Activated naive CD8-positive, alpha-beta T cell treated with anti-CD3 and anti-CD28 coated beads, Interleukin-2, amount 50 U/mL, for 24 hours (primary cell): ENCODE results near the gene TGFA.

ENCODE experiments used
- ATAC-seq: fragments of 150-1000 bp; cut with Tn5 transposase; one replicate; pipeline ENCODE4 v1.10.0; 2021
- DNase-seq: peaks from one replicate; pipeline ENCODE4 v3.0.0; 2021
- H3K27ac Mint-ChIP-seq: one replicate; pipeline ENCODE4 v1.8.0; 2021; ENCODE audit warnings: mild to moderate bottlenecking, mixed read lengths
- H3K27me3 Mint-ChIP-seq: one replicate; pipeline ENCODE4 v1.8.0; 2021; ENCODE audit warnings: mixed read lengths
- H3K36me3 Mint-ChIP-seq: one replicate; pipeline ENCODE4 v1.8.0; 2021; ENCODE audit warnings: low read depth, mixed read lengths
- H3K4me1 Mint-ChIP-seq: one replicate; pipeline ENCODE4 v1.8.0; 2021; ENCODE audit warnings: mixed read lengths
- H3K4me3 Mint-ChIP-seq: one replicate; pipeline ENCODE4 v1.8.0; 2021; ENCODE audit warnings: mild to moderate bottlenecking, moderate library complexity, mixed read lengths
- H3K9me3 Mint-ChIP-seq: one replicate; pipeline ENCODE4 v1.8.0; 2021; ENCODE audit warnings: mixed read lengths

TGFA gene

GRCh38 chr2:70541481-70542020, 12.1 kb downstream of the TGFA start:
- no peaks in the 10 kb centered on the region for H3K36me3 Mint-ChIP-seq
- no peaks in the 10 kb centered on the region for H3K9me3 Mint-ChIP-seq
- peaks cover 2% of the 10 kb centered on the region for H3K27me3 Mint-ChIP-seq
- no peak for ATAC-seq
- no peak for DNase-seq
- H3K4me3 Mint-ChIP-seq = no peak overlapping the region
- peaks cover 2% of the 10 kb centered on the region for H3K4me1 Mint-ChIP-seq
- H3K27ac Mint-ChIP-seq = no peak overlapping the region

DNA sequence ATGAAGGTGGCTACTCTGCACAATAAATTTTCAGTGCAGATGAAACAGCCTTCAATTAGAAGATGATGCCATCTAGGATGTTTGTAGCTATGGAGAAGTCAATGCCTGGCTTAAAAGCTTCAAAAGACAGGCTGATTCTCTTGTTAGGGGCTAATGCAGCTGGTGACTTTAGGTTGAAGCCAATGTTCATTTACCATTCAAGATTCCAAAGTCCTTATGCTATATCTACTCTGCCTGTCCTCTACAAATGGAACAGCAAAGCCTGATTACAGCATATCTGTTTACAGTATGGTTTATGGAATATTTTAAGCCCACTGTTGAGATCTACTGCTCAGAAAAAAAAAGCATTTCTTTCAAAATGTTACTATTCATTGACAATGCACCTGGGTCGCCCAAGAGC, 15.8 kb downstream of the TGFA start:
- Mint-ChIP-seq H3K27me3 (peaks cover 2% of the 10 kb centered on the region), H3K36me3 (no peaks in the 10 kb centered on the region), H3K4me1 (peaks cover 2% of the 10 kb centered on the region), H3K27ac (no peak overlapping the region), H3K4me3 (no peak overlapping the region), H3K9me3 (peaks cover 5% of the 10 kb centered on the region)
- no peak for ATAC-seq
- no peak for DNase-seq

DNA sequence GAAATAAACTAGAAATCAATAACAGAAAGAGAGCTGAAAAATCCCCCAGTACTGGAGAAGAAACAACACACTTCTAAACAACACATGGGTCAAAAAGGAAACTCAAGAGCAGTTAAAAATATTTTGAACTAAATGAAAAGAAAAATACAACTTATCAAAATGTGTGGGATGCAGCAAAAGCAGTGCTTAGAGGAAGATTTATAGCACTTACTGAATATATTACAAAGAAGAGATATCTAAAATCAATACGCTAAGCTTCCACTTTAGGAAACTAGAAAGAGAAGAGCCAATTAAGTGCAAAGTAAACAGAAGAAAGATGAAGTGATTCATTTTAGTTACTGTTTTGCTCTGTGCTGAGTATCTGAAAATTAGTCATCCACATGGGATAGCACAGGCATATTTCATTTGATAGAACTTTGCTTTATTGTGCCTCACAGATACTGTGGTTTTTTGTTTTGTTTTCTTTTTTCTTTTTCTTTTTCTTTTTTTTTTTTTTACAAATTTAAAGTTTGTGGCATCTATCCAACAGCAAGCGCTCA, 17.0 kb downstream of the TGFA start:
- Mint-ChIP-seq H3K9me3 (peaks cover 6% of the 10 kb centered on the region), H3K36me3 (no peaks in the 10 kb centered on the region), H3K27me3 (peaks cover 2% of the 10 kb centered on the region), H3K4me1 (peaks cover 3% of the 10 kb centered on the region), H3K27ac (no peak overlapping the region), H3K4me3 (no peak overlapping the region)
- no peak for ATAC-seq
- no peak for DNase-seq

GRCh38 chr2:70535573-70535972, 18.1 kb downstream of the TGFA start:
- Mint-ChIP-seq H3K27me3 (no peaks in the 10 kb centered on the region), H3K27ac (no peak overlapping the region), H3K36me3 (no peaks in the 10 kb centered on the region), H3K9me3 (peaks cover 10% of the 10 kb centered on the region), H3K4me1 (peaks cover 3% of the 10 kb centered on the region), H3K4me3 (no peak overlapping the region)
- no peak for ATAC-seq
- DNase-seq = no peak

DNA sequence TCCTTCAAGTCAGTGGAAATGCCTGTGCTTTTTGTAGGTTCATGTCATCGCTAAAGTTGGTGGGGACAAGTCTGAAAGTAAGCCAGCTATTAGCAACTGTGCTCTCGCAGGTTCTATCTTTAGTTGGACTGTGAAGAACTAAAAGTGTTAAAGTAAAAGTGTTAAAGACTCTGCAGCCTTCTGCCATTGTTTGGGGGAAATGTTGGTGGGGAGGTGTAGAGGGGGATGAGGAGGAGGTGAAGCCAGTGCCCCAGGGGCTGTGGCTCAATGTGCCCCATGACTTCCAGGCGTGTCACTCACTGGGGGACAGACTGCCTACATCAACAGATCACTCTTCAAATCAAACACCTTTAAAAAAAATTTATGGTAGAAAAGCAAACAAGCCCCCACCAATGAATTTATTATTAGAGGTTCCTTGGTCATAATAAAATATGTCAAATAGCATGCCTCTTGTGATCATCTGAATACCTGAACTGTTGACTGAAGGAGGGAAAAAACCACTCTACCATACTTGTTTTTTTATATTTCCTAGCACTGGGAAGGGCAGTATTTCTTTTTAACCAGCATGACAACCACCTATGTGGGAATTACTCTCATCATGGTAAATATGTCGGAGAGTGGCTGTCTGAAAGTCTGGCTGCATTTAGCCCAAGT, 19.3 kb downstream of the TGFA start:
- no peaks in the 10 kb centered on the region for H3K27me3 Mint-ChIP-seq
- ATAC-seq (no peak), DNase-seq (no peak)
- no peaks in the 10 kb centered on the region for H3K36me3 Mint-ChIP-seq
- peaks cover 3% of the 10 kb centered on the region for H3K4me1 Mint-ChIP-seq
- no peak overlapping the region for H3K27ac Mint-ChIP-seq
- H3K4me3 Mint-ChIP-seq = no peak overlapping the region
- H3K9me3 Mint-ChIP-seq = peaks cover 10% of the 10 kb centered on the region

GRCh38 chr2:70532244-70532935, 21.2 kb downstream of the TGFA start:
- Mint-ChIP-seq H3K4me3 (no peak overlapping the region), H3K27ac (no peak overlapping the region), H3K27me3 (no peaks in the 10 kb centered on the region), H3K4me1 (peaks cover 3% of the 10 kb centered on the region), H3K9me3 (peaks cover 10% of the 10 kb centered on the region), H3K36me3 (no peaks in the 10 kb centered on the region)
- ATAC-seq = no peak
- DNase-seq = no peak

DNA sequence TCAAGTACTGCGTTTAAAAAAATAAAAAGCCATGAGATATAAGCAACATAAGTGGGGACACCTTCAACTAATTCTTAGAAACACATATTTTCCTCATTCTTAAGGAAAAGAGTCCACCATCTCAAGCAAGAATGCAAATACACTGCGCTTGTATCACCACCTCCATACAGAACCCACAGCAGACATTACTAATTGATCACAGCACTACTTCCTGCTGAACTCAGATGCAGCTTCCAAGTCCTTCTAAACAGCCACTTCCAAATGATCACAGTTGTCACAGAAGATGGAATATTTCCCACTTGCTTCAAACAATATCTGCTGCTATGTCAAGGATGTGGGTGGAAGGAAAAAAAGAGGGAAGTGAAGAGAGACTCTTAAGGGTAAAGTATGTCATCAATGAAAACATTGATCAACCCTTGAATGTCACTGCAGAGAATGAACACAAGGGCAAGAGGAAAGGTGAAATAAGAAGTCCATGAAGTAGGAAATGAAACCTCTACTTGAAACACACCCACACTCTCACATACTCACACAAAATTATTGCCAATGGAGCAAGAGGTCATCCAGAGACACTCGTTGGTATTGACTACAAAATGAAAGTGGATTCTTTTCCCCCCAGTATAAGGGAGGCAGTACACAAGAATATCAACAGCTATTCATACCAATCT, 22.1 kb downstream of the TGFA start:
- no peak overlapping the region for H3K4me3 Mint-ChIP-seq
- DNase-seq = no peak
- no peaks in the 10 kb centered on the region for H3K27me3 Mint-ChIP-seq
- no peaks in the 10 kb centered on the region for H3K36me3 Mint-ChIP-seq
- H3K9me3 Mint-ChIP-seq = peaks cover 10% of the 10 kb centered on the region
- H3K4me1 Mint-ChIP-seq = peaks cover 3% of the 10 kb centered on the region
- ATAC-seq = no peak
- H3K27ac Mint-ChIP-seq = no peak overlapping the region

DNA sequence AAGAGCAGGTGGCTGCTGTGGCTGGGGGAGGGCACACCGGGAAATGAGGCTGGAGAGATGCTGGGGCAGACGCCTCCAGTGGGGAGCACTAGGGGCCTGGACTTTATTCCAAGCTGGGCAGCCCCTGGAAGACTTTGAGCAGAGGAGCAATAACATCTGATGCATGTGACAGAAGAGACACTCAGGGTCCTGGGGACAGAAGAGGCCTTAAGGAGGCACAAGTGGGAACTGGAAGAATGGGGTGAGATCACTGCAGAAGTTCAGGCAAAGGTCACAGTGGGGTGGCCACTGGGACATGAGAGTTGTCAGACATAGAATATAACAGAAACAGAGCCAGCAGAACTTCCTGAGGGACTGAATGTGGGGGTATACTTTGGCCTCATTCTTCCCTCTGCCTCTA, 24.0 kb downstream of the TGFA start:
- H3K4me3 Mint-ChIP-seq = no peak overlapping the region
- no peak for DNase-seq
- no peaks in the 10 kb centered on the region for H3K27me3 Mint-ChIP-seq
- no peak overlapping the region for H3K27ac Mint-ChIP-seq
- no peaks in the 10 kb centered on the region for H3K36me3 Mint-ChIP-seq
- peaks cover 5% of the 10 kb centered on the region for H3K9me3 Mint-ChIP-seq
- ATAC-seq = no peak
- H3K4me1 Mint-ChIP-seq = peaks cover 5% of the 10 kb centered on the region

DNA sequence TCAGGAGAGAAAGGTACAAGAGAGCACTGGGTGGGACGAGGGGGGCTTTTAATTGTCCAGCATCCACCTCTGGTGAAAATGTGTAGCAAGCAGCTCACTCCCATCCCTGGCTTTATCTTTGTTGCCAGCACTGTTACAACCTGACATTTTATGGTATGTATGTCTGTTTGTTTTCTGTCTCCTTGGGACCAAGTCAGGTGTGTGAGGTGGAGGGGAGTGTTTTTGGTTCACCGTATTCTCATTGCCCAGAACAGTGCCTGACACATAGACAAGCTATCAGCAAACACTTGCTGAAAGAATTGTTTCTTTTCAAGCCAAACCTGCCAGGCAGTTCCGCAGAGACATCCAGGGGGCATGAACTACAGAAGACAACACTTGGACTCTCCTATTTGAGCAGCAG, 24.7 kb downstream of the TGFA start:
- DNase-seq = no peak
- peaks cover 5% of the 10 kb centered on the region for H3K9me3 Mint-ChIP-seq
- no peak for ATAC-seq
- H3K27me3 Mint-ChIP-seq = no peaks in the 10 kb centered on the region
- H3K4me3 Mint-ChIP-seq = no peak overlapping the region
- no peak overlapping the region for H3K27ac Mint-ChIP-seq
- H3K4me1 Mint-ChIP-seq = peaks cover 12% of the 10 kb centered on the region
- H3K36me3 Mint-ChIP-seq = no peaks in the 10 kb centered on the region

DNA sequence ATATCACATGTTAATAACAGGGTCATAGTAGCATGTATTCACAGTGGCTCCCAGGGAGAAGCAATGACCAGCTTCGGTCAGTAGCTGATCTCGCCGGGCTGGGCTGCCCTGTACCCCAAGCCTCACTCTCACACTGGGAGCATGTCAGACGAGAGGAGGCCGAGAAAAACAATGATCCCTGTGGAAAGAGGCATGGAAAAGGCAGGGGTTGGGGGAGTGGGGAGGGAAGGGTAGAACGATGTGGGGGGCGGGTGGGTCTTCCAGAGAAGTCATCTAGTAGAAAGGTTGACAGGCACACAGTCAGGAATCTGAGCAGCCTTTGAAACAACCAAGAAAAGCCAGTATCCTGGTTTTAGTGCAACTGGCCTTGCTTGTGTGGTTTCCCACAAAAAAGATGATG, 25.4 kb downstream of the TGFA start:
- ATAC-seq (no peak), DNase-seq (no peak)
- Mint-ChIP-seq H3K4me1 (peaks cover 18% of the 10 kb centered on the region), H3K27me3 (no peaks in the 10 kb centered on the region), H3K9me3 (peaks cover 5% of the 10 kb centered on the region), H3K27ac (no peak overlapping the region), H3K4me3 (no peak overlapping the region), H3K36me3 (no peaks in the 10 kb centered on the region)

DNA sequence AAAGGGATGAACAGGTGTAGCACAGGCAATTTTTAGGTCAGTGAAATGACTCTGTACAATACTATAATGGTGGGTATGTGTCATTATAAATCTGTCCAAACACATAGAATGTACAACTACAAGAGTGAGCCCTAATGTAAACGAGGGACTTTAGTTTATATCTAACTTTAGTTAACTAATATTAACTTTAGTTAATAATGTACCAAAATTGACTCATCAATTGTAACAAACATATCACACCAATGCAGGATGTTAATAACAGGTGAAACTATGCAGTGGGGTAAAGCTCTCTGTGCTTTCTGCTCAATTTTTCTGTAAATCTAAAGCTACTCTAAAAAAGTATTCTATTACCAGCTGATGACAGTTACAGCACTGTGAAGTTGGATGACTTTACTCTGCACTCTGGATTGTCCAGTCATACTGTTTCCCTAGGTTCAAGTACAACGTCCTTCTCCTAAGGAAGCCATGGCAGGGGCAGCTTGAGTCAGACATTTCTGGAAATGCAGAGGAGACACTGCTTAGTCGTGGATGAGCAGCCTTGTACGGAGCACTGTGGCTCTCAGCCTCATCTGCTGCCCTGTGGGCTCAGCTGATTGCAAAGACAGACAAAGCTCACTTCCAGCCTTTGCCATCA, 26.1 kb downstream of the TGFA start:
- Mint-ChIP-seq H3K27ac (no peak overlapping the region), H3K4me3 (no peak overlapping the region), H3K27me3 (no peaks in the 10 kb centered on the region), H3K36me3 (no peaks in the 10 kb centered on the region), H3K4me1 (peaks cover 21% of the 10 kb centered on the region), H3K9me3 (peaks cover 5% of the 10 kb centered on the region)
- ATAC-seq = no peak
- DNase-seq = no peak

GRCh38 chr2:70526126-70526525, 27.5 kb downstream of the TGFA start:
- Mint-ChIP-seq H3K27ac (no peak overlapping the region), H3K36me3 (no peaks in the 10 kb centered on the region), H3K27me3 (no peaks in the 10 kb centered on the region), H3K9me3 (no peaks in the 10 kb centered on the region), H3K4me1 (peaks cover 18% of the 10 kb centered on the region), H3K4me3 (no peak overlapping the region)
- ATAC-seq (no peak), DNase-seq (no peak)

GRCh38 chr2:70525032-70525431, 28.6 kb downstream of the TGFA start:
- Mint-ChIP-seq H3K4me1 (peaks cover 18% of the 10 kb centered on the region), H3K36me3 (no peaks in the 10 kb centered on the region), H3K27ac (no peak overlapping the region), H3K27me3 (no peaks in the 10 kb centered on the region), H3K9me3 (no peaks in the 10 kb centered on the region), H3K4me3 (no peak overlapping the region)
- ATAC-seq = no peak
- DNase-seq = no peak
